K562 (cell line): Measurements from ENCODE around the gene PPP1R16B. TPM values are rescaled to one million over a fixed set of nuclear protein-coding genes. Genes with fewer than 3 reads are reported as not detected.
A peak's percentile ranks its signal among the peaks of the same experiment; 100 is the strongest.

Source experiments
- ATF1 ChIP-seq, 2 experiments: fragments of 450-650 bp in 1 of 2; IDR thresholded peaks; 2 replicates each; pipeline ENCODE4 v1.6.1; 2016; ENCODE audit warnings: missing compliant biosample characterization in 1 of 2, missing genetic modification characterization in 1 of 2
- COPS2 ChIP-seq: fragments of 450-650 bp; conservative IDR thresholded peaks from 2 replicates; pipeline ENCODE4 v1.6.1; 2016; ENCODE audit warnings: mild to moderate bottlenecking, moderate library complexity
- E2F8 ChIP-seq: fragments of 450-650 bp; IDR thresholded peaks from 2 replicates; pipeline ENCODE4 v1.7.1; 2018; ENCODE audit warnings: mild to moderate bottlenecking, low read depth; ENCODE audit not compliant: partially characterized antibody
- ETV5 ChIP-seq: sonication (generic); formaldehyde crosslinking; IDR thresholded peaks from 2 replicates; pipeline ENCODE4 v1.4.0; 2020; ENCODE audit warnings: low read depth, mild to moderate bottlenecking, missing genetic modification reagents
- HNRNPK ChIP-seq: fragments of 200-400 bp; formaldehyde crosslinking; IDR thresholded peaks from one replicate; pipeline ENCODE4 v1.6.1; 2018; ENCODE audit warnings: mild to moderate bottlenecking, low read depth, low read length; ENCODE audit not compliant: poor library complexity, severe bottlenecking
- JUNB ChIP-seq: fragments of 450-650 bp; formaldehyde crosslinking; conservative IDR thresholded peaks from 2 replicates; pipeline ENCODE4 v1.4.0; 2020; ENCODE audit warnings: mild to moderate bottlenecking
- MAZ ChIP-seq, 2 experiments: fragments of 450-650 bp in 1 of 2; sonication (generic) in 1 of 2; formaldehyde crosslinking; IDR thresholded peaks in 1 of 2; conservative IDR thresholded peaks in 1 of 2; 2 replicates each; pipeline versions ENCODE4 v1.4.0 to v1.5.0; 2020; ENCODE audit warnings: mild to moderate bottlenecking in 1 of 2, missing genetic modification reagents in 1 of 2
- NR2C1 ChIP-seq, 2 experiments: fragments of 450-650 bp; IDR thresholded peaks; 2 replicates each; pipeline ENCODE4 v1.6.1; 2017; ENCODE audit warnings: mild to moderate bottlenecking in 2 of 2, antibody characterized with exemption in 1 of 2, inconsistent platforms in 1 of 2, missing compliant biosample characterization in 1 of 2, missing genetic modification characterization in 1 of 2
- PHB2 ChIP-seq: fragments of 450-650 bp; IDR thresholded peaks from 2 replicates; pipeline ENCODE4 v1.6.1; 2017; ENCODE audit warnings: low read depth
- PURB ChIP-seq: sonication (generic); formaldehyde crosslinking; IDR thresholded peaks from 2 replicates; pipeline ENCODE4 v1.9.0; 2021; ENCODE audit warnings: low read depth, mild to moderate bottlenecking, missing genetic modification reagents
- SIRT6 ChIP-seq: IDR thresholded peaks from one replicate; pipeline ENCODE4 v1.6.1; 2012; ENCODE audit warnings: low read depth, mild to moderate bottlenecking, control low read depth, inconsistent platforms, low read length, moderate library complexity
- SIX5 ChIP-seq, 2 experiments: IDR thresholded peaks; 2 replicates each; pipeline ENCODE4 v1.6.1; 2011; ENCODE audit warnings: low read length in 2 of 2, borderline replicate concordance in 1 of 2, low read depth in 1 of 2, mild to moderate bottlenecking in 1 of 2, moderate library complexity in 1 of 2; ENCODE audit not compliant: insufficient read depth in 1 of 2
- U2AF1 ChIP-seq: fragments of 200-400 bp; formaldehyde crosslinking; optimal IDR thresholded peaks from 2 replicates; pipeline ENCODE3; 2017; ENCODE audit warnings: mild to moderate bottlenecking, low read depth, low read length, moderate library complexity
- ZBTB1 ChIP-seq: sonication (generic); formaldehyde crosslinking; IDR thresholded peaks from 2 replicates; pipeline ENCODE4 v1.8.1; 2023; ENCODE audit warnings: missing genetic modification reagents, low read depth, mild to moderate bottlenecking, borderline replicate concordance
- ZBTB5 ChIP-seq: fragments of 450-650 bp; IDR thresholded peaks from 2 replicates; pipeline ENCODE4 v1.6.1; 2017; ENCODE audit warnings: antibody characterized with exemption
- ZFP91 ChIP-seq: sonication (generic); formaldehyde crosslinking; IDR thresholded peaks from 2 replicates; pipeline ENCODE4 v1.8.0; 2022; ENCODE audit warnings: mild to moderate bottlenecking, missing genetic modification reagents
- ZNF253 ChIP-seq: fragments of 250-450 bp; sonication (Bioruptor Pico); conservative IDR thresholded peaks from 2 replicates; pipeline ENCODE4 v1.6.1; 2021; ENCODE audit warnings: mild to moderate bottlenecking
- ZNF449 ChIP-seq: fragments of 250-450 bp; sonication (Bioruptor Pico); IDR thresholded peaks from 2 replicates; pipeline ENCODE4 v1.8.0; 2022; ENCODE audit warnings: moderate library complexity, mild to moderate bottlenecking, inconsistent platforms
- ZNF830 ChIP-seq: fragments of 250-450 bp; sonication (Bioruptor Pico); IDR thresholded peaks from 2 replicates; pipeline ENCODE4 v1.5.0; 2021; ENCODE audit warnings: mild to moderate bottlenecking
- polyA plus RNA-seq, 8 experiments: library from polyadenylated mRNA; depleted of rRNA in 4 of 8; stranded (reverse) in 5 of 8; unstranded in 3 of 8; fragments of >200 nt; fragmentation: Nextera tagmentation in 2 of 8; fragmentation: Illumina TruSeq in 1 of 8; extraction: Ambion mirVana in 2 of 8; extraction: Trizol in 1 of 8; gene quantifications; 2 replicates each; pipeline versions ENCODE4 v1.2.1 to v1.2.3, GENCODE V29; 2011 to 2014; ENCODE audit warnings: inconsistent platforms in 1 of 8, missing spikeins in 1 of 8
- total RNA-seq, 7 experiments: library from RNA; depleted of rRNA in 6 of 7; stranded (reverse); fragments of >200 nt in 6 of 7; fragmentation: Illumina TruSeq in 2 of 7; extraction: Trizol in 2 of 7; gene quantifications; 2 replicates each; pipeline versions ENCODE4 v1.2.1 to v1.2.3, GENCODE V29; 2011 to 2021; ENCODE audit warnings: low replicate concordance in 1 of 7

Gene PPP1R16B
- total and polyA plus RNA-seq, 9 of the 15 experiments (the other 6 are each of a cell fraction or from before 2014, with no cell fraction given), result 1.5 to 11.5 (median 6.8) TPM

GRCh38 chr20:38926142-38926933 lies 120.8 kb downstream of the PPP1R16B start, which contains the start of gene FAM83D (continued):
- TF ChIP-seq U2AF1 (peak; percentile 85), NR2C1 (IDR thresholded peaks at IDR 0.05) (no peak), NR2C1 (tag; IDR thresholded peaks at IDR 0.05) (no peak), ZBTB5 (no peak), ETV5 (CRISPR knock-in tag) (peak; percentile 23; the same call in 1 of the 2 replicates), ZBTB1 (CRISPR knock-in tag) (no peak; the same call in 1 of the 2 replicates), E2F8 (peak; percentile 28), MAZ (CRISPR knock-in tag; conservative IDR thresholded peaks at IDR 0.05 in 1 of 2, IDR thresholded peaks at IDR 0.05 in 1 of 2) (peak; percentile 26 to 78; a peak in 2 of 4 replicates), SIRT6 (no peak), ZNF830 (CRISPR knock-in tag) (no peak), HNRNPK (peak; percentile 13), COPS2 (no peak), JUNB (CRISPR knock-in tag) (no peak), ZNF253 (CRISPR knock-in tag) (no peak), ZNF449 (no peak), ATF1 (CRISPR knock-in tag; IDR thresholded peaks at IDR 0.05) (no peak), ATF1 (tag; IDR thresholded peaks at IDR 0.05) (peak; percentile 60), PHB2 (no peak), ZFP91 (CRISPR knock-in tag) (no peak), SIX5 (IDR thresholded peaks at IDR 0.05; ENCODE audit: borderline replicate concordance in 1 of 2, insufficient read depth in 1 of 2, low read depth in 1 of 2, low read length in 2 of 2) (no peak), PURB (CRISPR knock-in tag) (no peak)
